ENCODE results near the gene ALK.

Gene ALK

DNA sequence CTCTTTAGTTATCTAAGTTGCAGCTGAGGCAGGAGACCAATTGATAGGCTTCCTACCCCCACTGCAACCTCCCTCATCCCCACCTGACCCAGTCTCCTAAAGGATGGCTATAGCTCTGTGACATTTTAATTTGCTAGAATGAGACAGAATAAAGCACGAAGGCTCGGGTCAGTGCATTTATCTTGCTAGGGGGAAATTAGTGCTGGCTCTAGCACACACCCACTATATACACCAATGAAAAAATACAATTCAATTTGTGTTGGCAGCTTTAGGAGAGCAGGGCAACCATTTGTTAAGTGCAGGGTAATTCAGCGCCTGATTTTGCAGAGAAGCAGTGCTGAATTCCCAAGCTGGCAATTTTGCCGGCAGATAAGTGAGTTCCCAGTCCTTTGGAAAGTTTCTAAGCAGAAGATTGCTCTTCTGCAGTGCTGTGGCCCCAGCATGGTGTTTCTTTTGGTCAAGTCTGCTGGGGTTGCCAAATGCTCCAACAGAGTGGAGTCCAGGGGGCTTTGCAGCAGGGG is 346.0 kb downstream of the ALK start:
- peak; percentile 9 for DNase-seq (ENCODE audit: low spot score)

DNA sequence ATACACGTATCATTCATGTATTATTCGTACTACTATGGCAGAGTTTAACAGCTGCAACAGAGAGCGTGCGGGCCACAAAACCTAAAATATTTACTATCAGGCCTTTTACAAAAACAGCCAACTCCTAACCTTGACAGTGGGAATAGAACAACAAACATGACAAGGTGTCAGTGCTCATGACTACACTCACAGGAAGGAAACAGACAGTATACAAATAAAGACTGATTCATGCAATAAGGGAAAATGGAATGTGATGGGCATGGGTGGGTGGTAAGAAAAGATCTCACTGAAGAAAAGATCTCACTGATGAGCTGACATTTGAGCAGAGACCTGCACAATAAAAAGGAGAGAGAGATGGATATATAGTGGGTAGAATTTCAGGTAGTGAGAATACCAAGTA is 347.8 kb downstream of the ALK start:
- DNase-seq (ENCODE audit: low spot score) = peak; percentile 8

DNA sequence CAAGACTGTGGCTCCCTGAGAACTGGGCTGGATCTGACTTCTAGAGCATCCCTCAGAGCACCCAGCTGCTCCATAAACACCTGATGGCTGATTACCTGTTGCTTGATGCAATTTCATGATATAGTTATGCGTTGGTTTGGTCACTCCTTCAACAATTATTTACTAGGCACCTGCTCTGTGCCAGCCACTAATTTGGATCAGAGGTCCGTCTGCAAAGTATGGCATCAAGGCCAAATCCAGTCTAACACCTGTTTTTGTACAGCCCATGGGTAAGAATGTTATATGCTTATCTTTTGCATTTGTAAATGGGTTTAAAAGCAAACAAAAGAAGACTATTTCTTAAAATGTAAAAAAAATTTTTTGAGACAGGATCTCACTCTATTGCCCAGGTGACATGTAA is 348.2 kb downstream of the ALK start:
- DNase-seq (ENCODE audit: low spot score) = no peak

DNA sequence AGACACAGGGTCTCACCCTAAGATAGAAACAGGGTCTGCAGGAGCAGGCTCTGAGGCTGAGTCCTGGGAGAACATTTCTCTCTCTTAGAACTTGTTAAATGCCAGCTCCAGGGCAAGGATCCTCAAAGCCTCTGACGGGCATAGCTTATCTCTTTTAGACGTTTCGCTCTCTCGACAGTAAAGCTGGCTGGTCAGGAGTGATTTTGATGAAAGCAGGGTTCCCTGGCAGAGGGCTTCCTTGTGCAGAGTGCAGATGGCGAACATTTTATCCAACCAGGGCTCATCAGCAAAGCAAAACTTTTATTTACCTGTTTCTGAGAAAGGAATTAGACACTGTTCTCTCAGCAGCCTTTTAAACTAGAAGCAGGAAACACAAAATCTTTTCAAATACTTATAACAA is 350.8 kb downstream of the ALK start:
- peak; percentile 5 for DNase-seq (ENCODE audit: low spot score)

DNA sequence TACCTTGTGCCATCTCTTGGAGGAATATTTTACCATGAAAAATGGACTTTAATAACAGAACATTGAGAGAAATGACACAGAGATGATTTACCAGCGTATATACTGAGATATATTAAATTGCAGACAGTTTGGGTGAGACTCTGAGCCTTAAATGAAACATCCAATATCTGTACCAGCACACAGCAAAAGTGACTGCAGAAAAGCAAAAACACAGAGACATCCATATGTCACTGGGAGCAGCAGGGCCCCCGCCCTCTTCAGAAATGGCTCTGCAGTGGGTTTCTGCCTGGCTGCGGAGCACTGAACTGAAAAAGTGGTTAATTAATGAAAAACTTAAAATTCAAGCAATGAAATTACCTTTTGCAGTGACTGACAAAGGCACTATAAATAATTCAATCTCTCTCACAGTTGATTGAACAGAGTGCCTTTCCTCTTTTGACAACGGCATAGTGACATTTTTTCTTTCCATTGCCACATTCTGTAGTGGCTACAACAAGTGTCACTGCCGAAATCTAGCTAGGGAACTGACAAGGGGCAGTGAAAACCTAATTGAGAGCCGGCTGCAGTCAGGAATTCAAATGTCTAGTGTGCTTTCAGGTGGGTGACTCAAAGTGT is 353.4 kb downstream of the ALK start:
- DNase-seq (ENCODE audit: low spot score) = no peak

DNA sequence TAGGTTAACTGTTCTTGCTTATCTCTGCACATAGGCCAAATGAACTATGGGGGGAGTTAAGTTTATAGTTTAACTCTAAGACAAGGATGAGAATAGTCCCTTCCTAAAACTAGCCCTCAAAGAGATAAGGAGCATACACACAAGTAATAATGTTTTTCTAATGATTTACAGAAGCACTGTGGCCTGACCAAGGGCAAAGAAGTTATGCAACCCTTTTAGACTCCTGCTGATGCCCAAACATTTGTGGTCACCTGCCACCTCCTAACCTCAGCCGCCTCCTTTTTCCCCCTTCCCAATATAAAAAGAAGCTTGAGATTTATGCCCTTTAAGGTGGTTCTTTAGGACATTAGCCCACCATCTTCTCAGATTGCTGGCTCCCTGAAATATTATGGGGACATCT is 357.7 kb downstream of the ALK start:
- no peak for DNase-seq (ENCODE audit: low spot score)

DNA sequence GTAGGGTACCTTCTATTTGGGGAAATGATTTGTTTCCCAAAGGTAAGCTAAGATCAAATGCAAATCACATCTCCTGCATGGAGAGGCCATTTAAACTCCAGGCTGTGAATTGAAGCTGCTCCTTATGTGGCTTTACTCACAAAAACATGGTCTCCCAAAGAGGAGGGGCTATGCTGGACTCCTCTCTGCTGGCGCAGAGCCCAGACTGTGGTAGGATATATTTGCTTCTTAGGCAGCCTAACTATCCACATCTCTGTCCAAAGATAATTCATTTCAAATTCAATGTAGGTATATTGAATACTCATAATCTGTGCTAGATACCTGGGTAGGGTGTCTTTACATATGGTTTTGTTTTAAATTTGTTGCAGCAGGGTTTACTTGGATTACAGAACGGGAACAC is 358.5 kb downstream of the ALK start:
- no peak for DNase-seq (ENCODE audit: low spot score)

DNA sequence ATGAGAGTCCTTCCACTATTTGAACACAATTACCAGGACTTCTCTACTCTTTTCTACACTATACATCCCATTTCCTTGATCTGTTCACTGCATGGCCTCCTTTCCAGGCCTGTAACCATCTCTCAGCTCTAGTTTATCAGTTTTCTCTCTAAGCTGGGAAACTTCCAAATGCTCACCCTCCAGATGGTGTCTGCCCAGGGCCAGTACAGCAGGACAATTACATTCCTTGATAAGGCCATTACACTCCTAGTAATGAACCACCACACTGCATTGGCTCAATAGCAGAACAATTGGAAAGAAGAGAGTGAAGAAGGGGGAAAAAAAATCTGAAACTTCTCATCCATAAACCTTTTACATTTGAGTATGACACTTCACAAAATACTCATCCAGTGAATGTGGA is 359.1 kb downstream of the ALK start:
- DNase-seq (ENCODE audit: low spot score) = peak; percentile 1

DNA sequence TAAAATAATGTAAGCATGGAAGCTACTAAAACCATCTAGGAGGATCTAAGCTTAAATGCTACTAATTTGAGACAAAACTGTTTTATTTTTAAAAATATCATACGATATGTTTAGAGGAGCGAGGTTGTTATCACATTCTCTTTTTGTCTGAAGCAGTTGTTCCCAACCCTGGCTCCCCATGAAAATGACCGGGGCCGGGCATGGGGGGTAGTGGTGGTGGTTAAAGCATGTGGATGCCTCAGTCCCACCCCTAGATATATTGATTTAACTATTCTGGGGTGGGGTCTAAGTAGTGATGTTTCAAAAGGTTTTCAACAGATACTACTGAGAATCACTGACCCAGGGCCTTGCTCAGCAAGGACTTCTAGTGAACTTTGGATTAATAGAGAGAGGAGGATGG is 359.8 kb downstream of the ALK start:
- peak; percentile 0 for DNase-seq (ENCODE audit: low spot score)

DNA sequence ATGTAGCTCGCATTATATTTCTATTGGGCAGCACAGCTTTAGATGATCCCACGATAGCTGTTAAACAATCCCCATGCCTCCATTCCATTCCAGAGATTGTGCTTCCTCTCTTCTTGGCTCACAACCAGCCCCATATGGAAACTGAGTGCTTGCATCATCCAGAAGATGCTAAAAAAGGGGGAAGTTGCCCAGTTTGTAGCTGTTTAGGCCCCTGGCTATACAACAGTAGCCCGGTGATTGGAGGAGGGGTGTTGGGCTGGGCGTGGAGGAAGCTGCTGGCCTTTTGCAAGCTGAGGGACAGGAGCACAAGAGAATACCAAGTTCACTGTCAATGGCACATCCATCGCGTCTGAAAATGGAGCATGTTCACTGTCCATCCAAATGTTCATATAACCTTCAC is 360.2 kb downstream of the ALK start:
- peak; percentile 5 for DNase-seq (ENCODE audit: low spot score)

DNA sequence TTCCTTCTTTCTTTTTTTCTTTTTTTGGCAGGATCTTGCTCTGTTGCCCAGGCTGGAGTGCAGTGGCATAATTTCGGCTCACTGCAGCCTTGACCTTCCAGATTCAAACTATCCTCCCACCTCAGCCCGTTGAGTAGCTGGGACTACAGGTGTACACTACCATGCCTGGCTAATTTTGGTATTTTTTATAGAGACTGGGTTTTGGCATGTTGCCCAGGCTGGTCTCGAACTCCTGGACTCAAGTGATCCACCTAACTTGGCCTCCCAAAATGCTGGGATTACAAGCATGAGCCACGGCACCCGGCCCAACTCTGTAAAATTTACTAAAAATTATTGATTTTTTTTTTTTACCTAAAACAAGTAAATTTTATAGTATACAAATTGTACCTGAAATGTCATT is 360.8 kb downstream of the ALK start:
- DNase-seq (ENCODE audit: low spot score) = peak; percentile 8

DNA sequence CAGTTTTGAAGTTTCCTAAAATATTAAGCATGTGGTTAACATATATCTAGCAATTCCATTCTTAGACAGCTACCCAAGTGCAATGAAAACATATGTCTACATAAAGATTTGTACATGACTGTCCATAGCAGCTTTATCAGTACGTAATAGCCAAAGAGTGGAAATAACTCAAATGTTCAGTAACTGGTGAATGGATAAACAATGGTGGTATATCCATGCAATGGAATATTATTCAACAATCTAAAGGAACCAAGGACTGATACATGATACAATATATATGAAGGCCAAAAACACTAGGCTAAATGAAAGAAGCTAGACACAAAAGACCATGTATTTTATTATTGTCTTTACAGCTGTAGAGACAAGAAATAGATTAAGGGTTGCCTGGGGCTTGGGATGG is 361.4 kb downstream of the ALK start:
- DNase-seq (ENCODE audit: low spot score) = no peak

DNA sequence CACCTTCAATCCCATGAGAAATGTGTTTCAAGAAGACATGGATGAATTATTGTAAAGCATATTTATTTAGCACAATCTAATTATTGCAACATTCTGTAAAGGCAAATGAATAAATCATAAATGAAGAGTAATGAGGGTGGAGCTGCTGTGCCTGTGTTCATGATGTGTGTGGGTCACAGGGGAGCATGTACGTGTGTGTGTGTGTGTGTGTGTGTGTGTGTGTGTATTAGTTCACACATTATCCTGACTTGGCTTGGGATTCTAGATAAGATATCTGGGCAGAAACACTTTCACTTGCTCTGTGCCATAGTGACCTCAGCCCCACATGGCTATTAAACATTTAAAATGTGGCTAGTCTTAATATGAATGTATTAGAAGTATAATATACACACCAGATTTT is 361.8 kb downstream of the ALK start:
- DNase-seq (ENCODE audit: low spot score) = no peak

DNA sequence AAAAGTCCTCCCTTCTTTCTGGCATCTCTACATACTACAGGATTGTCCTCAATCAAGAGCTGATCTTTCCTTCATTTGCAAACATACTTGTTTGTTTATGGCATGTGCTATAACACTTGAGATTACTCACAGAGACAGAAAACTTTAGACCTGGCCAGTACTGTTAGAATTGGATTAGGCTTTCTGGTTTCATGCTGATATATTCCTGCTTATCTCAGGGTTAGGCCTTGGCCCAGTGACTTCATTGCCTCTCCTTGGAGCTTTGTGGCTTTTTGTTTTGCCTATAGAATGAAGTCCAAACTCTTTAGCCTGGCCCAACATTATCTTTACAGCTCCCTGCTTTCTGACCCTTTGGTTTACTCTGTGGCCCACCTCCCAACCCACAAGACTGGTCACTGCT is 363.3 kb downstream of the ALK start:
- DNase-seq (ENCODE audit: low spot score) = peak; percentile 9

DNA sequence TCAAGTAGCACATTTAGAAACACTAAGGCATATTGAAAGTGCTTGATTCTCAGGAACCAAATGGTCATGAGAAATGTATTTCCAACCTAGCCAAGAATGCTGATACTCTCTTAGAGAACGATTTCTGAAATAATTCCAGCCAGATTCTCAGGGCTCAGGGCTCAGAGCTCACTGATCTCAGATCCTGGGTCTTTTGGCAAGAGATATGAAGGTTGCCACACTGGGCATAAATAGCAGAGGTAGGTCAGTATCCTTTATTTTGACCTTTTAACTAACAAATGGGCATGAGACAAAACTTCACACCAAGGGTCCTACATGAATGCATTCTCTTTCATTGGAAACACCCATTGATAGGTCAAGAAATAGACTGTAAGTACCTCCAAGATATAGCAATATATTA is 364.1 kb downstream of the ALK start:
- no peak for DNase-seq (ENCODE audit: low spot score)

DNA sequence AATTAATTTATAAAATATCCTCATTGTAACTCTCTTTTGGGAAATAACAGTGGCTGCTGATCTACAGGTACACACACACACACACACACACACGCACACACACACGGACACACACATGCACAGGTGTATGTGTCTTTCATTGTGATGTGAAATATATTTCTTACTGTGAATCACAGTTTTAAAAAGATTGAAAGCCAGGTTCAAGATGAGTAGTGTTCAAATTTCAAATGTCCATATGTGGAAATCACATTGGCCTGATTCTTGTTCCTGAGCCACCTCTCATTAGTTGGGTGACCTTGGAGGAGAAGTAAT is 372.4 kb downstream of the ALK start:
- DNase-seq (ENCODE audit: low spot score) = peak; percentile 4

DNA sequence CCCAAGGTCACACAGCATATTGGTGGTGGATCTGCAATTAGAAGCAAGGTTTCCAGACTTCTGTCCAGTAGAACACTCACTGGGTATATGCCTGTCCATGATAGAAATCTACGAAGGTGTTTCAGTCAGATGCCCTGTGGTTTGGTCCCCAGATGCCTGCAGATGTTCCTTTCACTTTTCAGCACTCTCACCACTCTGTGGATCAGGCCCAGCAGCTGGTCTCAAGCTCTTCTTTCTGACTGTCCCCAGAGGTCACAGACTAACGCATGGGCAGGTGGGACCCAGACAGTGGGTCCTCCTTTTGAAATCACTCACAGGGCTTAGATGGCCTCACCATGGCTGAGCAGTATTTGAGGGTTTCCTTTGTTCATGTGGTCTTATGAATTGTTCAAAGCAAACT is 376.5 kb downstream of the ALK start:
- peak; percentile 15 for DNase-seq (ENCODE audit: low spot score)

DNA sequence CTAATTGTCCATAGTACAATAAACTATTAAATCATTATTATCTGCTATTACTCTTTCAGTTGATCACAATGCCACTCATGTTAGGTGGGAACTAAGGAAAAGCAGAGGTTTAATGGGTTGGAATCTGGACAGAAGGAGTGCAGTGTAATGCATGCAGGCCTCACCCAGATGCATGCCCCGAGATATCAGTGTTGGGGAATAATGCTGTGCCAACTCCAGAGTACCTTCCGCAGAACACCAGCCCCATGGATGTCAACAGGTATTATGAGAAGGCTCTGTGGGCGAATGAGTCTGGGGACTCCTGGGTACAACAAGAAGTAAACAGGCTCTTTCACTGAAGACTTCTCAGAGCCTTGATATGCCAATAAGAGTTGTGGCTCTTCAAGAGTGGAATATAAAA is 377.4 kb downstream of the ALK start:
- DNase-seq (ENCODE audit: low spot score) = peak; percentile 3

DNA sequence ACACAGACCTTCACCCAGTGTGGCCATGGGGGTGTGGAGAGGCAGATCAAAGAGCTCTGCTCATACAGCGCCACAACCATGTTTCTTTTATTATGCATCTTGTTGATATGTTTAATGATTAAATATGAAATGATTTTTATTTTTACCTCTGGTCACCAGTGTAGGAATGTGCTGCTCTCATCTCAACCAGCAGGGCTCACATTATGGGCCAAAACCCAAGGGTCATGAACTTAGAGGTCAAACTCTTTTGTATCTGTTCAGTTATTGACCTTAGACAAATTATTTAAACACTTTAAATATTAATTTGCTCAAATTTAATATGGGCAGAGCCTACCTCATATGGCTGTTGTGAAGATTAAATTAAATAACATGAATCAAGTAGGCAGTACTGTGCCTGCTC is 386.2 kb downstream of the ALK start:
- DNase-seq (ENCODE audit: low spot score) = no peak

DNA sequence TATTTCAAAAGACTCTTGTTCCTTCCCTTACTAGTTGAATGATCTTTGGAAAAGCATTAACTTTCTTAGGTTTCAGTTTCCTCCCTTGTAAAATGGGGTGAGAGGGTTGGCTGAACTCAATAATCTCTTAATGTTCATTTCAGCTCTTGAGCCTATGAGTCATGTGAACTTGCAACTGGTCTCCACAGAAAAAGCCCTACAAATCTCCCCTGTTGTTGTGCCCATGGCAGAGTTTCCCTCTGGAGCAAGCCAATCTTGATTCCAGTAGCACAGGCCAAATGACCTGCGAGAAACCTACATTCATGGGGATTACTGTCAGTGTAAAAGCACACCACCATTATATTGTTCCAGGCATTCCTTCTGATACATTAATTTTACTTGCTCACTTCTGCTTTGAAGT is 388.9 kb downstream of the ALK start:
- no peak for DNase-seq (ENCODE audit: low spot score)

DNA sequence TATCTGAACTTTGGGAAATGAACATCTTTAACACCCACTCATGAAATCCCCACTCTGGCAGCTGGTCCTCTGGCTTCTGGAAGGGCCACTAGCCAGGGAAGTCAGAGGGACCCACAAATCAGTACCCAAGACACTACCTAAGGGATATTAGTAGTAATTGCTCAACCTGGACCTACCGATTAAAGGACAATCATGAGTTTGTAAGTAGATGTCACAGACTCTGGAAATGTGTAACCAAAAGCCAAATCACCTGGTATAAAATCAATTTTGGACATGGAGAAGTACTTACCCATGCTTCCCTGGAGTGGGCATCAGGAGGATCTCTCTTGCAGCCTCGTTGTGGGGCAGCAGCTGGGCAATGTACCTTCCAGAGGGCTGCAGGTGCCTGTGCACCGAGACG is 389.8 kb downstream of the ALK start:
- no peak for DNase-seq (ENCODE audit: low spot score)

DNA sequence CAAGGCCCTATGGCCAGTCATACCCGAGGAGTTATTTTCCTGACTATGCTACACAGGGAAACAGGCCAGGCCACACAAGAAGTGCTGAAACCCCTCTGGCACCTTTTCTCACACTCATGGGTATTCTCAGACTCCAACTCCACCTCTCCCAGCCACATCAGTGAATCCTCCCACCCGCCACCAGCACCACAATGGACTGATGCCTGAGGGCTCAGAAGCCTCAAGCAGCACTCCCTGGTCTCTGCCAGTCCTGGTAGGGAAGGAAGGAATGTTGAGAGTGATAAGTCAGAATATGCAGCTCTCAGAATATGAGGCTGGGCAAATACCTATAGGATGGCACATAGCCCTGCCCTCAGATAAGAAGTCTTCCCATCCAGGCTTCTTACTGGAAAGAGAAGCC is 391.1 kb downstream of the ALK start:
- DNase-seq (ENCODE audit: low spot score) = no peak

DNA sequence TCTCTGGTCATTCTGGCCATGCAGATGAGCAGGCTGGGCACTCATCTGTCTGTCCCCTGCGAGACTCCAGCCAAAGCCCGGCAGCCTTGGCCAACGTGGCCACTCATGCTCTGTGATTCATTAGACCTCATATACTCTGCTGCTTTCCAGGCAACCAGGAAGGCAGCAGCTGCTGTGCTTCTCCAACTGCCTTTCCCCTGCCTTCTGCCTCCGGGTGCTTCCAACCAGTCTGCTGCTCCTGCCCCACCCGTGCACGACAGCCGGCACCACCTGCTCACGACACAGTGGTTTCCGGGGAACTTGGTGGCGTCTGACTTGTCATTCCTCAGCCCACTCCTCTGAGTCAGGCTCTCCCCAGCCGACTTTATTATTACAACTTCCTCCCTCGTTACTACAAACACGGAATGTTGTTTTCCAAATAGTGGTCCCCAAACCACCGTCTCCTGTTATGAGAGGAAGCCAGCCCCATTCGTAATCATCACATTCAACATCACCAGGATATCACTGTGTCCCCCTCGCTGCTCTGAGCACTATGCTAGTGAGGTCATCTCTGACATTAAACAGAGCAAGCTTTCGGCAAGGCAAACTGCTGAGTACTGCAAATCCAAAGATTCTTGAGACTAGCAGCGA is 392.4 kb downstream of the ALK start:
- DNase-seq (ENCODE audit: low spot score) = no peak

DNA sequence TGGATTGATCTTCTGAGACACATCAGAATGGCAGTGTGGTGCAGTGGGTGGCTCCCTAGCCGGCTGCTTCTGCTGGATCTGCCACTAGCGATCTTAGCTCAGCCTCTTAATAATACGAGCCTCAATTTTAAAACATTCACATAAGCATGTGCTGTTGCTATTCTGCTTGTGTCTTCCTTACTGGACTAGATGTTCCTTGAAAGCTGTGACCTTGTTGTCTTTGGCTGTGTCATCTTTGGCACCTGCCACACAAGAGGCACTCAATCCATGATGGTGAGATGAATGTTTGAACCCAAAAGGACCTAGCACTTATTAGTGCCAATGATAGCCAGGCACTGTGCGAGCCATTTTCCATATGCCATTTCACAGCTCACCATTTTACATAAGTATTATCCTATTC is 393.0 kb downstream of the ALK start:
- DNase-seq (ENCODE audit: low spot score) = no peak

Measured in ecto neural progenitor cell (in vitro differentiated cells).